H1 (cell line): ENCODE results near the gene IL18R1.

ENCODE experiments used
- EGR1 ChIP-seq: IDR thresholded peaks from 2 replicates; pipeline ENCODE4 v1.6.1; 2011; ENCODE audit warnings: low read depth, low read length, borderline replicate concordance
- EZH2 ChIP-seq: fragments of 200-600 bp; sonication (generic); IDR thresholded peaks from 2 replicates; pipeline ENCODE4 v1.7.1; 2012; ENCODE audit warnings: low read depth, mild to moderate bottlenecking, moderate library complexity, low read length, inconsistent platforms; ENCODE audit not compliant: severe bottlenecking
- FOSL1 ChIP-seq: IDR thresholded peaks from 2 replicates; pipeline ENCODE4 v1.6.1; 2011; ENCODE audit warnings: mild to moderate bottlenecking, low read depth, low read length, moderate library complexity; ENCODE audit not compliant: insufficient read depth
- GABPA ChIP-seq: IDR thresholded peaks from 2 replicates; pipeline ENCODE4 v1.6.1; 2011; ENCODE audit warnings: mild to moderate bottlenecking, low read length, moderate library complexity, borderline replicate concordance; ENCODE audit not compliant: insufficient read depth
- GTF2F1 ChIP-seq: IDR thresholded peaks from 2 replicates; pipeline ENCODE4 v1.6.1; 2012; ENCODE audit warnings: low read depth, low read length, improper control_type of control experiment, borderline replicate concordance
- JUND ChIP-seq: IDR thresholded peaks from 2 replicates; pipeline ENCODE4 v1.6.1; 2011; ENCODE audit warnings: mild to moderate bottlenecking, improper control_type of control experiment, low read length
- POLR2A ChIP-seq, 2 experiments: IDR thresholded peaks; 1 replicate in 1 of 2; 2 replicates in 1 of 2; pipeline ENCODE4 v1.6.1; 2011; ENCODE audit warnings: low read depth in 2 of 2, low read length in 2 of 2, mild to moderate bottlenecking in 2 of 2; ENCODE audit errors: control extremely low read depth in 1 of 2
- RAD21 ChIP-seq, 2 experiments: IDR thresholded peaks in 1 of 2; conservative IDR thresholded peaks in 1 of 2; 2 replicates each; pipeline ENCODE4 v1.6.1; 2011; ENCODE audit warnings: low read depth in 2 of 2, low read length in 2 of 2, improper control_type of control experiment in 1 of 2, inconsistent platforms in 1 of 2, mild to moderate bottlenecking in 1 of 2, moderate library complexity in 1 of 2
- SP1 ChIP-seq: IDR thresholded peaks from 2 replicates; pipeline ENCODE4 v1.6.1; 2011; ENCODE audit warnings: low read depth, low read length
- TAF1 ChIP-seq: IDR thresholded peaks from 2 replicates; pipeline ENCODE4 v1.6.1; 2011; ENCODE audit warnings: mild to moderate bottlenecking, low read depth, low read length
- TEAD4 ChIP-seq: IDR thresholded peaks from 2 replicates; pipeline ENCODE4 v1.6.1; 2012; ENCODE audit warnings: low read depth, low read length, inconsistent platforms, mixed read lengths
- TF ChIP-seq, protein P1 (sequence below), 3 experiments: IDR thresholded peaks; 1 replicate in 2 of 3; 2 replicates in 1 of 3; pipeline versions ENCODE4 v1.5.1 to v1.6.1; 2011; ENCODE audit warnings: low read length in 3 of 3, mild to moderate bottlenecking in 3 of 3, inconsistent platforms in 2 of 3, low read depth in 1 of 3, moderate library complexity in 1 of 3; ENCODE audit not compliant: insufficient read depth in 1 of 3; ENCODE audit errors: control extremely low read depth in 1 of 3
- TF ChIP-seq, protein P2 (sequence below): IDR thresholded peaks from 2 replicates; pipeline ENCODE4 v1.6.1; 2012; ENCODE audit warnings: low read length, inconsistent platforms
- TF ChIP-seq, protein P3 (sequence below): IDR thresholded peaks from 2 replicates; pipeline ENCODE4 v1.6.1; 2012; ENCODE audit warnings: inconsistent platforms

DNA sequence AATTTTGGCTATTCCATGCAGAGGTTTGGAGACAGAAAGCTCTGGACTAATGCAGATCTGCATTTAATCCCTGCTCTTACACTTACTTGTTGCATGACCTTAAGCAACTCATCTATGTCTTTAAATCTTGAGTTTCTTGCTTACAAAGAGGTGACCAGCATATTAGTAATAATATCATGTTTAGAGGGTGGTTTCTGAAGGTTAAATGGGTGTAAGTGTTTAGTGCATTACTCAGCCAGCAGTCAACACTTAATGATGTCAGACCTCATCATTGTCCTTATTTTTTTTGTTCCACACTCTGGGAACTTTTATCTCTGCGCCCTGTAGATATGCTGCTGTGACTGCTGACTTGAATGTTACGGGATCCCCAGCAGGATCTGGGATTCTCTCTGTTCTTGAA lies 42.6 kb upstream of the IL18R1 start:
- no peak for TF ChIP-seq EZH2
- TF ChIP-seq TEAD4: no peak
- TF ChIP-seq GTF2F1: no peak
- TF ChIP-seq, protein P1, sequence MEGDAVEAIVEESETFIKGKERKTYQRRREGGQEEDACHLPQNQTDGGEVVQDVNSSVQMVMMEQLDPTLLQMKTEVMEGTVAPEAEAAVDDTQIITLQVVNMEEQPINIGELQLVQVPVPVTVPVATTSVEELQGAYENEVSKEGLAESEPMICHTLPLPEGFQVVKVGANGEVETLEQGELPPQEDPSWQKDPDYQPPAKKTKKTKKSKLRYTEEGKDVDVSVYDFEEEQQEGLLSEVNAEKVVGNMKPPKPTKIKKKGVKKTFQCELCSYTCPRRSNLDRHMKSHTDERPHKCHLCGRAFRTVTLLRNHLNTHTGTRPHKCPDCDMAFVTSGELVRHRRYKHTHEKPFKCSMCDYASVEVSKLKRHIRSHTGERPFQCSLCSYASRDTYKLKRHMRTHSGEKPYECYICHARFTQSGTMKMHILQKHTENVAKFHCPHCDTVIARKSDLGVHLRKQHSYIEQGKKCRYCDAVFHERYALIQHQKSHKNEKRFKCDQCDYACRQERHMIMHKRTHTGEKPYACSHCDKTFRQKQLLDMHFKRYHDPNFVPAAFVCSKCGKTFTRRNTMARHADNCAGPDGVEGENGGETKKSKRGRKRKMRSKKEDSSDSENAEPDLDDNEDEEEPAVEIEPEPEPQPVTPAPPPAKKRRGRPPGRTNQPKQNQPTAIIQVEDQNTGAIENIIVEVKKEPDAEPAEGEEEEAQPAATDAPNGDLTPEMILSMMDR (IDR thresholded peaks at IDR 0.05; ENCODE audit: control extremely low read depth in 1 of 3, insufficient read depth in 1 of 3, low read depth in 1 of 3, low read length in 3 of 3): no peak
- no peak for TF ChIP-seq POLR2A (IDR thresholded peaks at IDR 0.05; ENCODE audit: control extremely low read depth in 1 of 2, low read depth in 2 of 2, low read length in 2 of 2)
- TF ChIP-seq, protein P2, sequence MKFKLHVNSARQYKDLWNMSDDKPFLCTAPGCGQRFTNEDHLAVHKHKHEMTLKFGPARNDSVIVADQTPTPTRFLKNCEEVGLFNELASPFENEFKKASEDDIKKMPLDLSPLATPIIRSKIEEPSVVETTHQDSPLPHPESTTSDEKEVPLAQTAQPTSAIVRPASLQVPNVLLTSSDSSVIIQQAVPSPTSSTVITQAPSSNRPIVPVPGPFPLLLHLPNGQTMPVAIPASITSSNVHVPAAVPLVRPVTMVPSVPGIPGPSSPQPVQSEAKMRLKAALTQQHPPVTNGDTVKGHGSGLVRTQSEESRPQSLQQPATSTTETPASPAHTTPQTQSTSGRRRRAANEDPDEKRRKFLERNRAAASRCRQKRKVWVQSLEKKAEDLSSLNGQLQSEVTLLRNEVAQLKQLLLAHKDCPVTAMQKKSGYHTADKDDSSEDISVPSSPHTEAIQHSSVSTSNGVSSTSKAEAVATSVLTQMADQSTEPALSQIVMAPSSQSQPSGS: no peak
- no peak for TF ChIP-seq RAD21 (IDR thresholded peaks at IDR 0.05 in 1 of 2, conservative IDR thresholded peaks at IDR 0.05 in 1 of 2; ENCODE audit: low read depth in 2 of 2, low read length in 2 of 2)
- no peak for TF ChIP-seq SP1
- no peak for TF ChIP-seq GABPA
- no peak for TF ChIP-seq TAF1
- TF ChIP-seq FOSL1: no peak
- TF ChIP-seq, protein P3, sequence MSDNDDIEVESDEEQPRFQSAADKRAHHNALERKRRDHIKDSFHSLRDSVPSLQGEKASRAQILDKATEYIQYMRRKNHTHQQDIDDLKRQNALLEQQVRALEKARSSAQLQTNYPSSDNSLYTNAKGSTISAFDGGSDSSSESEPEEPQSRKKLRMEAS: no peak
- no peak for TF ChIP-seq EGR1
- no peak for TF ChIP-seq JUND
